Measurements from ENCODE around the gene PLXNC1. TPM values are rescaled to one million over a fixed set of nuclear protein-coding genes. Genes with fewer than 3 reads are reported as not detected.

Gene PLXNC1
- total and polyA plus RNA-seq, 3 donors from 2014 or later, result 36.5 to 201 (median 96.5) TPM

DNA sequence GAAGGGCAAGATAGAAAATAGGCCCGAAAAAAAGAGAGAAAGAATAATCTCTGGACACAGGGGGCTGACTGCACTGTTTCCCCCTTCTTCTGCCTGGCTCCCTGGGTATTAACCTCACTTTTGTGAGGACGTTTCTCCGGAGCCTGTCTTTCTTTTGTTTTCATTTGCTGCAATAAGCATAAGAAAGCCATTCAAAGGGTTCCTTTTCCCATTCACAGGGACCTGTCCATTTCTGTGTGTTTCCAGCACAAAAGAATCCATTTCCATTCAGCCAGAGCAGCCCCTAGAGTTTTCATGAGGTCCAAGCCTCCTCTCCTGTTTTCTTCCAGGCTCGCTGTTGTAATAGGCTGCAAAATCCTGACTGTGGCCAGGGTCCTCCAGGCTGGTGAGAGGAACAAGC is 16.8 kb downstream of the PLXNC1 start:
- H3K27ac ChIP-seq, result no peak overlapping the region
- no peak for DNase-seq
- H3K36me3 ChIP-seq (ENCODE audit: low read depth, missing control alignments), result no peaks in the 10 kb centered on the region
- intact Hi-C loops (cut with DNase I; ENCODE audit: low total_unique reads), result no loop called here
- no peaks in the 10 kb centered on the region for H3K27me3 ChIP-seq
- no peaks in the 10 kb centered on the region for H3K9me3 ChIP-seq
- no peak overlapping the region for H3K4me3 ChIP-seq
- no peaks in the 10 kb centered on the region for H3K4me1 ChIP-seq
- TF ChIP-seq, protein P1, sequence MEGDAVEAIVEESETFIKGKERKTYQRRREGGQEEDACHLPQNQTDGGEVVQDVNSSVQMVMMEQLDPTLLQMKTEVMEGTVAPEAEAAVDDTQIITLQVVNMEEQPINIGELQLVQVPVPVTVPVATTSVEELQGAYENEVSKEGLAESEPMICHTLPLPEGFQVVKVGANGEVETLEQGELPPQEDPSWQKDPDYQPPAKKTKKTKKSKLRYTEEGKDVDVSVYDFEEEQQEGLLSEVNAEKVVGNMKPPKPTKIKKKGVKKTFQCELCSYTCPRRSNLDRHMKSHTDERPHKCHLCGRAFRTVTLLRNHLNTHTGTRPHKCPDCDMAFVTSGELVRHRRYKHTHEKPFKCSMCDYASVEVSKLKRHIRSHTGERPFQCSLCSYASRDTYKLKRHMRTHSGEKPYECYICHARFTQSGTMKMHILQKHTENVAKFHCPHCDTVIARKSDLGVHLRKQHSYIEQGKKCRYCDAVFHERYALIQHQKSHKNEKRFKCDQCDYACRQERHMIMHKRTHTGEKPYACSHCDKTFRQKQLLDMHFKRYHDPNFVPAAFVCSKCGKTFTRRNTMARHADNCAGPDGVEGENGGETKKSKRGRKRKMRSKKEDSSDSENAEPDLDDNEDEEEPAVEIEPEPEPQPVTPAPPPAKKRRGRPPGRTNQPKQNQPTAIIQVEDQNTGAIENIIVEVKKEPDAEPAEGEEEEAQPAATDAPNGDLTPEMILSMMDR (IDR thresholded peaks at IDR 0.05), result no peak
- TF ChIP-seq POLR2A (IDR thresholded peaks at IDR 0.05), result no peak
- 58 to 82% methylated on average over 4 of the region's 4 CpGs for WGBS, 2 donors

DNA sequence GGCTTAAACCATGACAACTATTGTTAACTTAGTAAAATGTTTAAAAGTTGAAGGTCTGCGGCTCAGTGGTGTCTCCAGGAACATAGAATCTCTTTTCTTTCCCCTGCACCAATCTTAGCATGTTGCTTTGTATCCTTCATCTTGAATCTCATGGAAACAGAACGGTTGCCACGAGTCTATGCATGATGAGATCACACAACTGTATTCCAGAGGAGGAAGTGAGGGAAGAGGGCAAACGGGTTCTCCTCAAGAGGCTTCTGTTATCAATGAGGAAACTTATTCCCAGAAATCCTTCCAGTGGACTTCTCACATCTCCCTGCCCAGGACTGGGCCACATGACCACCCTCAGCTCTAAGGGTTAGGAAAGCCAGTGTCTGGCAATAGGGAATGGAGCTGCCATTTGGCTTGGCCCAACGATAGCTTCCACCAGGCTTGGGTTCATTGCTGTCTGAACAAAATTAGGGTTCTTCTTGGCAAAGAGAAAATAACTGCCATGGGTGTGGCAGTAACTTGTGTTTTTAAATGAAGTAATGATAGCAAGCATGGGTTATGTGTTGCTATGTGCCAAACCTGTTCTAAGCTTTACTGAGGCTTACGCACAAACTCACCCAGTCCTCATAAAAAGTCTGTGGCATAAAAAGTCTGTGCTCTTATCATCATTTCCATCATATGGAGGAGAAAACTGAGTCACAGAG is 17.4 kb downstream of the PLXNC1 start:
- TF ChIP-seq POLR2A (IDR thresholded peaks at IDR 0.05), result no peak
- TF ChIP-seq, protein P1 (IDR thresholded peaks at IDR 0.05), result no peak
- Histone ChIP-seq H3K27me3 (no peaks in the 10 kb centered on the region), H3K9me3 (no peaks in the 10 kb centered on the region), H3K4me3 (no peak overlapping the region), H3K4me1 (no peaks in the 10 kb centered on the region), H3K27ac (no peak overlapping the region), H3K36me3 (ENCODE audit: low read depth, missing control alignments) (no peaks in the 10 kb centered on the region)
- intact Hi-C loops (cut with DNase I; ENCODE audit: low total_unique reads), result no loop called here
- 77 to 82% methylated on average over 6 of the region's 6 CpGs for WGBS, 2 donors
- no peak for DNase-seq

DNA sequence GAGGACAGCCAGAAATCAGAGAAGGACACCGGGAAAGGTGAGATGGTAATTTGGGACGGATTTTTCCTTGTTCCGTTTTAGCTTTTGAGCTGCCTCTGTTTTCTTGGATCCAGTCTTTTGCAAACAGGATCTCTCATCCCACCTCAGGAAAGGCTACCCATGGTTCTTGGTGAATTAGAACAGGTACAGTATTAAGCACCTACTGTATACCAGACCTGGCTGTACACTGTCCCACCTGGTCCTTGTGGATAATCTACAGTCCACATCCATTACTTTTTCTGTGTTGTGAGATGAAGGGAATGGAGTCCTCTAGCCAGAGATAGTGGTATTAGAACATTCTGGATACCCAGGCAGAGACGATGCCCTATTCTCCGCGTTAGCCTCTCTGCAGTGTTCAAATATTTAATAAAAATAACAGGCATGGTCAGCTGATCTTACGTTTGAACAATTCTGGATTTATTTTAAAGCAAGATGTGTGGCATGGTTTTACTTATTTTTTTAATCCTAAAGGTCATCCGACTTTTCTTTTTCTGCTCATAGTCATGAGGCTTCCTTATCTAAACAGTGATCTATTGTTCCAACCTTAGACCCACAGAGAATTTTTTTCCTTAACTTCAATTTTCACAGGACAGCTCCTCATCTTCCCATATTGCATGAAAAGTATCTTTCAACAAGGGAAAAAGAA is 18.8 kb downstream of the PLXNC1 start:
- intact Hi-C loops (cut with DNase I; ENCODE audit: low total_unique reads), result no loop called here
- Histone ChIP-seq H3K4me1 (no peaks in the 10 kb centered on the region), H3K27me3 (no peaks in the 10 kb centered on the region), H3K9me3 (no peaks in the 10 kb centered on the region), H3K4me3 (no peak overlapping the region), H3K36me3 (ENCODE audit: low read depth, missing control alignments) (no peaks in the 10 kb centered on the region), H3K27ac (no peak overlapping the region)
- TF ChIP-seq, protein P1 (IDR thresholded peaks at IDR 0.05), result no peak
- TF ChIP-seq POLR2A (IDR thresholded peaks at IDR 0.05), result no peak
- WGBS, 2 donors, result 81 to 88% methylated on average over 8 of the region's 8 CpGs
- DNase-seq, result no peak

DNA sequence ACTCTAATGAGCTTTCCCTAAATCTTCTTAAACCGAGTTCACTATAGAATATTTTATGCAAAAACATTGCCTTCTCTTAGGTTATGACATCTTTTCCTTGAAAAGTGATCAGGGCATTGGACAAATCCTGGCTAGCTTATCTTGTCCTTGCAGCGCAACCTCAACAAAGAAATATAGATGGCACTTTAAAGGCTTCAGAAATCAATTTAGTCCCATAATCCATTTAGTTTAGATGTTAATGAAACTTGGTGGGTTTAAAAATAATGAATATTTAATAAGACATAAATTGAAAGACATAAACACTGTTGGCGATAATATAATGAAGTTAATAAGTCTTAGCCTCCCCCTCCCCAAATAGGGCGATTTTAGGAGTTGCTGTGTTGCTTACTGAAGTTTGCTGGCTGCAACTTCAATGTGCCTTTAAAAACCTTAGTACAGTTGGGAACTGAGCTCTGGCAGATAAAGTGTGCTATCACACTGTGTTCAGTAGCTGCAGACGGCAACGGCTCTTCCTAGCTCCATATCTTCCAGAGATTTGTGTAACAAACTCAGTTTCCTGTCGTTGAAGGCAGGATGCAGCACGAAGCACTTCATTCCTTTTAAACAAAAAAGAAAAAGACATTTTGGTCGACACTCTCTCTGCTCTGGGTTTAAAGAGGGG is 19.5 kb downstream of the PLXNC1 start:
- no peak for TF ChIP-seq POLR2A (IDR thresholded peaks at IDR 0.05)
- no peak overlapping the region for H3K27ac ChIP-seq
- H3K9me3 ChIP-seq, result no peaks in the 10 kb centered on the region
- intact Hi-C loops (cut with DNase I; ENCODE audit: low total_unique reads), result no loop called here
- WGBS, 2 donors, result 31 to 60% methylated on average over 9 of the region's 9 CpGs
- H3K4me1 ChIP-seq, result no peaks in the 10 kb centered on the region
- no peaks in the 10 kb centered on the region for H3K27me3 ChIP-seq
- peak; percentile 35 for DNase-seq
- H3K4me3 ChIP-seq, result no peak overlapping the region
- no peaks in the 10 kb centered on the region for H3K36me3 ChIP-seq (ENCODE audit: low read depth, missing control alignments)

DNA sequence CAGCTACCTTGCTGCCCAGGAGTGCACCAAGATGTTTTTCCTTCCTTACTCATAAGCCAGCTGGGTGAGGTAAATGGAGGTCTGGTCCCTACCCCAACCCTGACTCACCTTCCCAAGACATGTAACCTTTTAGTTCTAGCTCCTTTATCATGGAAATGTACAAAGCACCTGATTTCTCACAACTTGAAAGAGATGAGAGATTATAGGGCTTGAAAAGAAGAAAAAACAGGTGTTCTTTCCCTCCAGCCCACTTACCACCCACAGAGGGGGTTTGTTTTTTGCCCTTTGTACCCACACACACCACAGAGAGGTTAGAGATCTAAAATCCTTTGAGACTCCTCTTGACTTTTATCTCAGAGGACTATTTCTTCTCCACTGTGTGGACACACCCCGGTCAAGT is 21.1 kb downstream of the PLXNC1 start:
- Histone ChIP-seq H3K36me3 (ENCODE audit: low read depth, missing control alignments) (no peaks in the 10 kb centered on the region), H3K27ac (no peak overlapping the region), H3K4me3 (no peak overlapping the region), H3K4me1 (no peaks in the 10 kb centered on the region), H3K27me3 (no peaks in the 10 kb centered on the region), H3K9me3 (no peaks in the 10 kb centered on the region)
- DNase-seq, result no peak
- 87 to 90% methylated on average over 1 of the region's 1 CpG for WGBS, 2 donors
- TF ChIP-seq POLR2A (IDR thresholded peaks at IDR 0.05), result no peak
- TF ChIP-seq, protein P1 (IDR thresholded peaks at IDR 0.05), result no peak
- intact Hi-C loops (cut with DNase I; ENCODE audit: low total_unique reads), result no loop called here
